Mesothelial cell of epicardium (in vitro differentiated cells): ENCODE results near the gene FLVCR2. TPM values are rescaled to one million over a fixed set of nuclear protein-coding genes. Genes with fewer than 3 reads are reported as not detected.

ENCODE experiments used
- DNase-seq, 2 experiments: peaks; one replicate each; pipeline ENCODE4 v3.0.0; 2021; ENCODE audit warnings: low spot score in 2 of 2; ENCODE audit not compliant: unreplicated experiment in 2 of 2
- H3K27ac Mint-ChIP-seq: 2 replicates; pipeline ENCODE4 v1.8.0; 2021; ENCODE audit warnings: mixed read lengths
- H3K27me3 Mint-ChIP-seq: 2 replicates; pipeline ENCODE4 v1.8.0; 2021; ENCODE audit warnings: low read depth, mixed read lengths
- H3K36me3 Mint-ChIP-seq: 2 replicates; pipeline ENCODE4 v1.8.0; 2021; ENCODE audit warnings: mixed read lengths
- H3K4me1 Mint-ChIP-seq: 2 replicates; pipeline ENCODE4 v1.8.0; 2021; ENCODE audit warnings: mixed read lengths
- H3K4me3 Mint-ChIP-seq: 2 replicates; pipeline ENCODE4 v1.8.0; 2021; ENCODE audit warnings: mild to moderate bottlenecking, moderate library complexity, mixed read lengths
- H3K9me3 Mint-ChIP-seq: 2 replicates; pipeline ENCODE4 v1.8.0; 2021; ENCODE audit warnings: mixed read lengths
- total RNA-seq: library from RNA; stranded (reverse); gene quantifications from 3 replicates; pipeline ENCODE4 v1.2.1, GENCODE V29; 2021
- TF ChIP-seq, protein P1 (sequence below): fragments of 200-600 bp; sonication (generic); IDR thresholded peaks from one replicate; pipeline ENCODE4 v1.5.0; 2021; ENCODE audit warnings: antibody characterized with exemption; ENCODE audit not compliant: unreplicated experiment

Gene FLVCR2
- total RNA-seq, 1 donor from 2014 or later: 3.0 TPM

DNA sequence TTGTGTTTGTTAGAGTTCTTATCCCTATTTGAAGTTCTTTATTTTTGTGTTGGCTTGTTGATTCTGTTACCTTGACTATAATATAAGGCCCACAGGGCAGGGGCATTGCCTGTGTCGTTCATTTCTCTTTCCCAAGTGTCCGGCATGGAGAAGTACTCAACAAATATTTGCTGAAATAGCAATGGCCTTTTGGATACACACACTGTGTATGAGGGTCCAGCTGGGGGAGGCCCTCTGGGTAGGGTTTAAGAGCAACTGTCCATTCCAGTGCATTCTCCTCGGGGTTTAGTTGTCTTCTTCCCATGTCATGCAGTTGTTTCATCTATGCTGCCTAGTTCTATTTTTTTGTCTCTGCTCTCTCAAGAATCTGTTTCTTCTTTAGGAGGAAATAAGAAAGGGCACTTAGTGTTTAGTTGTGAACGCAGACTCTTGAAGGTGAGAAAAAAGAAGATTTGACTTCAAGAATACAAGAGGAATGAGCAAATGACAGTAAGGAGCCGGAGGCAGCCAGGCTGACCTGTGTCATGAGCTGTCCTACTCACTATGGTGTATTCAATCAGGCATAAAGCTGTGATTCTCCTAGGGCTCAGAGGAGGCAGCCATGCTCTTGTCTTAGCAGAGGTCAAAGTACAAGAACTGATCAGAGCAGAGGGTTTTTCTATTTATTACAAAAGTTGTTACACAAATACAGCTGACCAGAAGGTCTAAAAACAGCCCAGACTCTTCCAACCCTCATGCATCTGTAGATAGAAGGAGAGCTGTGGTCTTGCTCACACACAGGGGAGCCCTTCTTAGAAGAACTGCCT, 72.0 kb downstream of the FLVCR2 start:
- DNase-seq: no peak
- no peaks in the 10 kb centered on the region for H3K9me3 Mint-ChIP-seq
- H3K27me3 Mint-ChIP-seq: no peaks in the 10 kb centered on the region
- TF ChIP-seq, protein P1, sequence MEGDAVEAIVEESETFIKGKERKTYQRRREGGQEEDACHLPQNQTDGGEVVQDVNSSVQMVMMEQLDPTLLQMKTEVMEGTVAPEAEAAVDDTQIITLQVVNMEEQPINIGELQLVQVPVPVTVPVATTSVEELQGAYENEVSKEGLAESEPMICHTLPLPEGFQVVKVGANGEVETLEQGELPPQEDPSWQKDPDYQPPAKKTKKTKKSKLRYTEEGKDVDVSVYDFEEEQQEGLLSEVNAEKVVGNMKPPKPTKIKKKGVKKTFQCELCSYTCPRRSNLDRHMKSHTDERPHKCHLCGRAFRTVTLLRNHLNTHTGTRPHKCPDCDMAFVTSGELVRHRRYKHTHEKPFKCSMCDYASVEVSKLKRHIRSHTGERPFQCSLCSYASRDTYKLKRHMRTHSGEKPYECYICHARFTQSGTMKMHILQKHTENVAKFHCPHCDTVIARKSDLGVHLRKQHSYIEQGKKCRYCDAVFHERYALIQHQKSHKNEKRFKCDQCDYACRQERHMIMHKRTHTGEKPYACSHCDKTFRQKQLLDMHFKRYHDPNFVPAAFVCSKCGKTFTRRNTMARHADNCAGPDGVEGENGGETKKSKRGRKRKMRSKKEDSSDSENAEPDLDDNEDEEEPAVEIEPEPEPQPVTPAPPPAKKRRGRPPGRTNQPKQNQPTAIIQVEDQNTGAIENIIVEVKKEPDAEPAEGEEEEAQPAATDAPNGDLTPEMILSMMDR: no peak
- no peak overlapping the region for H3K4me3 Mint-ChIP-seq
- H3K36me3 Mint-ChIP-seq: peaks cover 39% of the 10 kb centered on the region
- peak overlapping the region; percentile 8 for H3K27ac Mint-ChIP-seq
- H3K4me1 Mint-ChIP-seq: peaks cover 8% of the 10 kb centered on the region

DNA sequence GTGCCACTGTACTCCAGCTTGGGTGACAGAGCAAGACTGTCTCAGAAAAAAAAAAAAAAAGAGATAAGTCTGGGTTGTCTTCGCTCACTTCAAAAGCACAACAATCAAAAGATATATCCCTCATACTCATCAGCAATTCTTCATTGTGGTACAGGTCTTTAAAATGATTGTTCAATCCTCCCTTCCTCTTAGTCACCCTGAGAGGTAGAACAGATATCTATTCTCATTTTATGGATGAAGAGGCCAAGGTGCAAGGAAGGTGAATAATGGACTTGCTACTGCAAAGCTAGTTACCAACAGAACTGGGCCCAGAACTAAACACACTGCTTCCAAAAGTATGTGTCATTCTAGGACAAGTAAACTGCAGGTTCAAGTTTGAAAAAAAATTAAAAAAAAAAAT, 75.1 kb downstream of the FLVCR2 start:
- Mint-ChIP-seq H3K9me3 (no peaks in the 10 kb centered on the region), H3K36me3 (peaks cover 37% of the 10 kb centered on the region), H3K4me1 (peaks cover under 1% of the 10 kb centered on the region), H3K4me3 (no peak overlapping the region), H3K27me3 (no peaks in the 10 kb centered on the region), H3K27ac (no peak overlapping the region)
- TF ChIP-seq, protein P1: no peak
- no peak for DNase-seq

DNA sequence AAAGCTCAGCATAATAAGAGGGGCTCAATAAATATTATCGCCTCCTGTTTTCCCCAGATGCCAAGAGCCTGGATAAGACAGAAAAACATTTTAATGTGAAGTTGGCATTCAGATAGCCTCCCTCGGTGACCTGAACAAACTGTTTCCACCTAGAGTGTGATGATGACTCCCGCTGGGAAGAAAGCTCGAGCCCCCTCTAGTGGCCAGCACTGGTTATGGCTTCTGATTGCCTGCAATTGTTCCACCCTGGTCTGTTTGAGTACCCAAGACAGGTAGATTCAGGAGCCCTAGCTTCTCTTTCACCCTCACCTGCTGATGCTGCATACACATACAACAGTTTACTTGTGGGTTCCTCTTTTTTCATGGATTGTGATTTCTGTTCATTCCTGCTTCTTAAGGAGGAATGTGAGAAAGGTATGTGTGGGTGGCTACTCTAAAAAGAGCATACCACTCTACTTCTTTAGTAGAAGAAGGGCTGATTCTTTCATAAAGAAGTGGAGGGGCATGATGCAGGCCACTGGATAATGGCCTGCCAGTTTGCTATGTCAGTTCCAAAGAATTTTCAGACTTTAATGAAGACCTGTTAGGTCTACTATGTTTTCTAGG, 75.8 kb downstream of the FLVCR2 start:
- H3K9me3 Mint-ChIP-seq: no peaks in the 10 kb centered on the region
- H3K27ac Mint-ChIP-seq: no peak overlapping the region
- no peaks in the 10 kb centered on the region for H3K27me3 Mint-ChIP-seq
- H3K36me3 Mint-ChIP-seq: peaks cover 35% of the 10 kb centered on the region
- no peak overlapping the region for H3K4me3 Mint-ChIP-seq
- H3K4me1 Mint-ChIP-seq: peaks cover 3% of the 10 kb centered on the region
- TF ChIP-seq, protein P1: peak; percentile 92
- peak; percentile 60 to 87 for DNase-seq

DNA sequence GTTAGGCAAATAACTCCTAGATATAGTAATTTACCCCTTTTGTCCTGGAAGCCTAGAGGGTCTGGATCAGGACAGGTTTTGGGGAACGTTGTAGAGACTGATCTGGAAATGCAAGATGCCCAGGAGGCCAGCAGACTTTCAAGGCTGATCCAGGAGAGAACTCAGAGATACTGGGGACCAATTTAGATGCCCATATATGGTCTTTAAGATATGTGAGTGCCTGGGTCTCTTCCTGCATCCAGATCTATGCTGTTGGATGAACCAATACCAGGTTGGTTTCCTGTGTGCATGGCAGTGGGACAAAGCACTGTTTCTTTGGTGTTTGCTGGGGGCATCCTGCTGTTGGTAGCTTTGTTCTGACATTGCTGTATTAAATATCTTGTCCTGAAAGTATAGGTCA, 76.8 kb downstream of the FLVCR2 start:
- no peaks in the 10 kb centered on the region for H3K27me3 Mint-ChIP-seq
- H3K9me3 Mint-ChIP-seq: no peaks in the 10 kb centered on the region
- H3K36me3 Mint-ChIP-seq: peaks cover 25% of the 10 kb centered on the region
- no peak overlapping the region for H3K4me3 Mint-ChIP-seq
- peaks cover 9% of the 10 kb centered on the region for H3K4me1 Mint-ChIP-seq
- TF ChIP-seq, protein P1: no peak
- H3K27ac Mint-ChIP-seq: no peak overlapping the region
- DNase-seq: no peak

DNA sequence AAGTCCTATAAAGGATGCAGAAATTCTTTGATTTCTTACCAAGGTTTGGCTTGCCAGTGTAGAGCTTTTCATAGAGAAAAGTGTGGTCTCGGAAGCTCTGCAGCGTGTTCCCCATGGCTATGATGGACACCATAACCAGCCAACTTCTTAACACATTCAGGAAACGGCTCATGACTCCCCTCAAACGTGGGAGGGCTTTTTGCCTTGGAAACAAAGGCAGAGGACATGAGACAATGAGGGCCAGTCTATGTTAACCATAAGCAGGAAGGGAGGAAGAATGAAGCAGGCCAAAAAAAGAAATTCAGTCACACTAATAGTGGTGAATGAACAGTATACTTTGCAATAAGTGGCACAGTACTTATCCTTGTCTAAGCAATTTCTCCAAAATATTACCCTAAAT, 78.9 kb downstream of the FLVCR2 start:
- no peak overlapping the region for H3K4me3 Mint-ChIP-seq
- peaks cover 20% of the 10 kb centered on the region for H3K4me1 Mint-ChIP-seq

More for the DNA sequence above, 78.9 kb downstream of the FLVCR2 start:
- no peaks in the 10 kb centered on the region for H3K27me3 Mint-ChIP-seq
- no peaks in the 10 kb centered on the region for H3K9me3 Mint-ChIP-seq
- no peak overlapping the region for H3K27ac Mint-ChIP-seq
- DNase-seq: no peak
- TF ChIP-seq, protein P1: no peak
- H3K36me3 Mint-ChIP-seq: peaks cover 10% of the 10 kb centered on the region
